HEK293 (cell line): ENCODE data around the gene SPEG.

Experiments
- SETDB1 ChIP-seq: IDR thresholded peaks from one replicate; pipeline ENCODE4 v1.6.1; 2017; ENCODE audit warnings: mild to moderate bottlenecking, low read length, moderate library complexity, mixed read lengths; ENCODE audit not compliant: insufficient read length
- ZNF48 ChIP-seq: fragments of 450-650 bp; formaldehyde crosslinking; IDR thresholded peaks from 2 replicates; pipeline ENCODE4 v1.5.1; 2016; ENCODE audit warnings: missing biosample characterization, missing genetic modification characterization
- ZNF501 ChIP-seq: fragments of 450-650 bp; formaldehyde crosslinking; IDR thresholded peaks from 2 replicates; pipeline ENCODE4 v1.5.1; 2016; ENCODE audit warnings: missing biosample characterization, missing genetic modification characterization
- TF ChIP-seq, protein P1 (sequence below): fragments of 450-650 bp; formaldehyde crosslinking; IDR thresholded peaks from 2 replicates; pipeline ENCODE4 v1.5.1; 2016; ENCODE audit warnings: missing biosample characterization, missing genetic modification characterization
- TF ChIP-seq, protein P2 (sequence below): fragments of 450-650 bp; formaldehyde crosslinking; IDR thresholded peaks from 2 replicates; pipeline ENCODE4 v1.5.1; 2016; ENCODE audit warnings: missing biosample characterization, missing genetic modification characterization
- TF ChIP-seq, protein P3 (sequence below): IDR thresholded peaks from 2 replicates; pipeline ENCODE4 v1.6.1; 2011; ENCODE audit warnings: mild to moderate bottlenecking, low read depth, low read length, borderline replicate concordance

DNA sequence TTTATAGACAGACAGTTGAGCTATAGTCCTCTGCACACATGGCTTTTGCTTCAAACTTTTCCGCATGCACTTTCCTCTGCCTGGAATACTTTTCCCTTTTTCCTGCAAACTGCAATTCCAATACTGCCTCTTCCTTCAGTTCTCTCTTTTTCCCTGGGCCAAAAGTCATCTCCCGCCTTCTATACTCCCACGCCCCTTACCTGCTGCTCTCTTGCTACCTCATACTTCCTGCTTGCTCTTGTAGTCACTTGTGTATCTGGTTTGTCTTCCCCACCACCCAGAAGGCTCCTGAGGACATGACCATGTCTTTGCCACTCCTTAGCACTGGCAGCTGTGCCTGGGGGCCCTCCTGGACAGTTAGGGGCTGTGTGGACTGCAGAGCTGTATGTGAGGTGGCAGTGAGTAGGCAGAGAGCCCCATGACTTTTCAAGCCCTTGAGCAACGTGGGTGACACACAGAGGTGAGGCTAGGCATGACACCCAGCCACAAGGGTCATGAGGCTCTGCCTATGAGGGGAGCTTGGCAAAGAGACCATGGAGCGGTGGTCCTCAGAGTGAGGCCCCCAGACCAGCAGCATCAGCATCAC is 23.2 kb downstream of the SPEG start:
- TF ChIP-seq, protein P1, sequence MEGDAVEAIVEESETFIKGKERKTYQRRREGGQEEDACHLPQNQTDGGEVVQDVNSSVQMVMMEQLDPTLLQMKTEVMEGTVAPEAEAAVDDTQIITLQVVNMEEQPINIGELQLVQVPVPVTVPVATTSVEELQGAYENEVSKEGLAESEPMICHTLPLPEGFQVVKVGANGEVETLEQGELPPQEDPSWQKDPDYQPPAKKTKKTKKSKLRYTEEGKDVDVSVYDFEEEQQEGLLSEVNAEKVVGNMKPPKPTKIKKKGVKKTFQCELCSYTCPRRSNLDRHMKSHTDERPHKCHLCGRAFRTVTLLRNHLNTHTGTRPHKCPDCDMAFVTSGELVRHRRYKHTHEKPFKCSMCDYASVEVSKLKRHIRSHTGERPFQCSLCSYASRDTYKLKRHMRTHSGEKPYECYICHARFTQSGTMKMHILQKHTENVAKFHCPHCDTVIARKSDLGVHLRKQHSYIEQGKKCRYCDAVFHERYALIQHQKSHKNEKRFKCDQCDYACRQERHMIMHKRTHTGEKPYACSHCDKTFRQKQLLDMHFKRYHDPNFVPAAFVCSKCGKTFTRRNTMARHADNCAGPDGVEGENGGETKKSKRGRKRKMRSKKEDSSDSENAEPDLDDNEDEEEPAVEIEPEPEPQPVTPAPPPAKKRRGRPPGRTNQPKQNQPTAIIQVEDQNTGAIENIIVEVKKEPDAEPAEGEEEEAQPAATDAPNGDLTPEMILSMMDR (tag by site-specific recombination): 0 out of 2 replicates have a peak, but pooled peaks have one; percentile 19
- TF ChIP-seq, protein P2, sequence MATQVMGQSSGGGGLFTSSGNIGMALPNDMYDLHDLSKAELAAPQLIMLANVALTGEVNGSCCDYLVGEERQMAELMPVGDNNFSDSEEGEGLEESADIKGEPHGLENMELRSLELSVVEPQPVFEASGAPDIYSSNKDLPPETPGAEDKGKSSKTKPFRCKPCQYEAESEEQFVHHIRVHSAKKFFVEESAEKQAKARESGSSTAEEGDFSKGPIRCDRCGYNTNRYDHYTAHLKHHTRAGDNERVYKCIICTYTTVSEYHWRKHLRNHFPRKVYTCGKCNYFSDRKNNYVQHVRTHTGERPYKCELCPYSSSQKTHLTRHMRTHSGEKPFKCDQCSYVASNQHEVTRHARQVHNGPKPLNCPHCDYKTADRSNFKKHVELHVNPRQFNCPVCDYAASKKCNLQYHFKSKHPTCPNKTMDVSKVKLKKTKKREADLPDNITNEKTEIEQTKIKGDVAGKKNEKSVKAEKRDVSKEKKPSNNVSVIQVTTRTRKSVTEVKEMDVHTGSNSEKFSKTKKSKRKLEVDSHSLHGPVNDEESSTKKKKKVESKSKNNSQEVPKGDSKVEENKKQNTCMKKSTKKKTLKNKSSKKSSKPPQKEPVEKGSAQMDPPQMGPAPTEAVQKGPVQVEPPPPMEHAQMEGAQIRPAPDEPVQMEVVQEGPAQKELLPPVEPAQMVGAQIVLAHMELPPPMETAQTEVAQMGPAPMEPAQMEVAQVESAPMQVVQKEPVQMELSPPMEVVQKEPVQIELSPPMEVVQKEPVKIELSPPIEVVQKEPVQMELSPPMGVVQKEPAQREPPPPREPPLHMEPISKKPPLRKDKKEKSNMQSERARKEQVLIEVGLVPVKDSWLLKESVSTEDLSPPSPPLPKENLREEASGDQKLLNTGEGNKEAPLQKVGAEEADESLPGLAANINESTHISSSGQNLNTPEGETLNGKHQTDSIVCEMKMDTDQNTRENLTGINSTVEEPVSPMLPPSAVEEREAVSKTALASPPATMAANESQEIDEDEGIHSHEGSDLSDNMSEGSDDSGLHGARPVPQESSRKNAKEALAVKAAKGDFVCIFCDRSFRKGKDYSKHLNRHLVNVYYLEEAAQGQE: no peak
- TF ChIP-seq ZNF48 (no peak), SETDB1 (no peak), ZNF501 (no peak)
- TF ChIP-seq, protein P3, sequence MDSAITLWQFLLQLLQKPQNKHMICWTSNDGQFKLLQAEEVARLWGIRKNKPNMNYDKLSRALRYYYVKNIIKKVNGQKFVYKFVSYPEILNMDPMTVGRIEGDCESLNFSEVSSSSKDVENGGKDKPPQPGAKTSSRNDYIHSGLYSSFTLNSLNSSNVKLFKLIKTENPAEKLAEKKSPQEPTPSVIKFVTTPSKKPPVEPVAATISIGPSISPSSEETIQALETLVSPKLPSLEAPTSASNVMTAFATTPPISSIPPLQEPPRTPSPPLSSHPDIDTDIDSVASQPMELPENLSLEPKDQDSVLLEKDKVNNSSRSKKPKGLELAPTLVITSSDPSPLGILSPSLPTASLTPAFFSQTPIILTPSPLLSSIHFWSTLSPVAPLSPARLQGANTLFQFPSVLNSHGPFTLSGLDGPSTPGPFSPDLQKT: no peak
